HG03558 (cell line): ENCODE data around the gene DAZ4.
"Not testable (repeated sequence)": the region's sequence is repeated elsewhere in the genome, so short reads cannot be mapped to it uniquely, and the experiment has no call there.

ENCODE experiments used
- ATAC-seq: cut with Tn5 transposase; IDR thresholded peaks from one replicate; pipeline ENCODE4 v1.9.1; 2021; ENCODE audit warnings: moderate number of reproducible peaks; ENCODE audit not compliant: unreplicated experiment; ENCODE audit errors: extremely low read depth

The DAZ4 gene

GRCh38 chrY:24833619-24834018 is at the start of gene DAZ4:
DAZ4 (plus strand) TSS chrY:24833919; CDS start chrY:24834127, 208 bp downstream.
- ATAC-seq = not testable (repeated sequence)

GRCh38 chrY:24813293-24813692 is 20.4 kb upstream of the DAZ4 start, which contains the start of gene DAZ3:
DAZ3 (minus strand) TSS chrY:24813393; CDS start chrY:24813185, 208 bp downstream.
- not testable (repeated sequence) for ATAC-seq

- not testable (repeated sequence) for ATAC-seq
These were observed 11.9 kb upstream of the DAZ4 start for GRCh38 chrY:24821836-24822235.

GRCh38 chrY:24824184-24824879 is 9.4 kb upstream of the DAZ4 start:
- ATAC-seq = not testable (repeated sequence)

- ATAC-seq = not testable (repeated sequence)
These were observed 8.7 kb upstream of the DAZ4 start for GRCh38 chrY:24825069-24825468.
